ENCODE measurements around the gene KIF9. TPM values are rescaled to one million over a fixed set of nuclear protein-coding genes. Genes with fewer than 3 reads are reported as not detected.

Gene KIF9
- polyA plus RNA-seq, 1 donor (not counting 4 experiments of a cell fraction or from before 2014, with no cell fraction given) = 9.2 TPM

GRCh38 chr3:47250309-47251060 lies 32.1 kb downstream of the KIF9 start:
- Histone ChIP-seq H3K27me3 (ENCODE audit: control insufficient read depth, extremely low read depth, insufficient read depth, low read length) (no peaks in the 10 kb centered on the region), H3K4me1 (ENCODE audit: control insufficient read depth, extremely low read depth, insufficient read depth, low read length) (no peaks in the 10 kb centered on the region), H4K20me1 (ENCODE audit: control insufficient read depth, extremely low read depth, insufficient read depth, low read length) (no peaks in the 10 kb centered on the region), H3K9ac (ENCODE audit: control insufficient read depth, extremely low read depth, insufficient read depth, low read length) (no peak overlapping the region), H3K4me2 (ENCODE audit: control insufficient read depth, extremely low read depth, insufficient read depth, low read depth, low read length) (no peak overlapping the region), H3K36me3 (ENCODE audit: control insufficient read depth in 2 of 2, extremely low read depth in 1 of 2, insufficient read depth in 2 of 2, low read length in 2 of 2) (no peaks in the 10 kb centered on the region), H3K9me1 (ENCODE audit: control insufficient read depth, extremely low read depth, insufficient read depth, low read length) (no peaks in the 10 kb centered on the region), H3K9me3 (ENCODE audit: control insufficient read depth, low read depth, low read length) (no peaks in the 10 kb centered on the region), H2AFZ (ENCODE audit: control insufficient read depth, low read length) (no peak overlapping the region), H3K79me2 (ENCODE audit: control insufficient read depth, insufficient read depth, low read length) (no peaks in the 10 kb centered on the region), H3K27ac (ENCODE audit: control insufficient read depth, insufficient read depth, low read length) (no peak overlapping the region), H3K4me3 (ENCODE audit: control insufficient read depth in 2 of 3, extremely low read depth in 1 of 3, insufficient read depth in 2 of 3, low read depth in 1 of 3, low read length in 3 of 3) (no peak overlapping the region)
- peak in 2 of 3 experiments; percentile 19 to 47 for TF ChIP-seq CTCF (optimal IDR thresholded peaks at IDR 0.05 in 1 of 3, IDR thresholded peaks at IDR 0.05 in 1 of 3, conservative IDR thresholded peaks at IDR 0.05 in 1 of 3; ENCODE audit: extremely low read depth in 1 of 3, insufficient read depth in 2 of 3, low read length in 3 of 3)
- no peak for TF ChIP-seq EZH2 (IDR thresholded peaks at IDR 0.05; ENCODE audit: low read length)
- FAIRE-seq = no peak
- dilution Hi-C loops (cut with MboI; ENCODE audit: extremely low pct_ligation_motif_present, low sequenced_read_pairs) = no loop called here
- DNase-seq (ENCODE audit: low read depth, low spot score) = no peak

GRCh38 chr3:47247131-47248064 lies 35.2 kb downstream of the KIF9 start:
- no peak overlapping the region for H2AFZ ChIP-seq (ENCODE audit: control insufficient read depth, low read length)
- no peak overlapping the region for H3K4me3 ChIP-seq (ENCODE audit: control insufficient read depth in 2 of 3, extremely low read depth in 1 of 3, insufficient read depth in 2 of 3, low read depth in 1 of 3, low read length in 3 of 3)
- TF ChIP-seq EZH2 (IDR thresholded peaks at IDR 0.05; ENCODE audit: low read length) (no peak), CTCF (optimal IDR thresholded peaks at IDR 0.05 in 1 of 3, IDR thresholded peaks at IDR 0.05 in 1 of 3, conservative IDR thresholded peaks at IDR 0.05 in 1 of 3; ENCODE audit: extremely low read depth in 1 of 3, insufficient read depth in 2 of 3, low read length in 3 of 3) (no peak)
- H4K20me1 ChIP-seq (ENCODE audit: control insufficient read depth, extremely low read depth, insufficient read depth, low read length) = no peaks in the 10 kb centered on the region
- no peaks in the 10 kb centered on the region for H3K36me3 ChIP-seq (ENCODE audit: control insufficient read depth in 2 of 2, extremely low read depth in 1 of 2, insufficient read depth in 2 of 2, low read length in 2 of 2)
- DNase-seq (ENCODE audit: low read depth, low spot score) (no peak), FAIRE-seq (no peak)
- H3K9me3 ChIP-seq (ENCODE audit: control insufficient read depth, low read depth, low read length) = no peaks in the 10 kb centered on the region
- no peaks in the 10 kb centered on the region for H3K79me2 ChIP-seq (ENCODE audit: control insufficient read depth, insufficient read depth, low read length)
- H3K27ac ChIP-seq (ENCODE audit: control insufficient read depth, insufficient read depth, low read length) = no peak overlapping the region
- dilution Hi-C loops (cut with MboI; ENCODE audit: extremely low pct_ligation_motif_present, low sequenced_read_pairs) = no loop called here
- no peak overlapping the region for H3K9ac ChIP-seq (ENCODE audit: control insufficient read depth, extremely low read depth, insufficient read depth, low read length)
- H3K9me1 ChIP-seq (ENCODE audit: control insufficient read depth, extremely low read depth, insufficient read depth, low read length) = peaks cover 2% of the 10 kb centered on the region
- H3K4me1 ChIP-seq (ENCODE audit: control insufficient read depth, extremely low read depth, insufficient read depth, low read length) = no peaks in the 10 kb centered on the region
- no peaks in the 10 kb centered on the region for H3K27me3 ChIP-seq (ENCODE audit: control insufficient read depth, extremely low read depth, insufficient read depth, low read length)
- H3K4me2 ChIP-seq (ENCODE audit: control insufficient read depth, extremely low read depth, insufficient read depth, low read depth, low read length) = no peak overlapping the region

All from keratinocyte (primary cell).